LNCaP clone FGC (cell line): Measurements from ENCODE around the gene SKIC8.

Experiments used
- DNase-seq: peaks from one replicate; pipeline ENCODE4 v3.0.0-alpha.2; 2011; ENCODE audit warnings: low read depth
- H3K4me3 ChIP-seq: 2 replicates; pipeline ENCODE4 v1.5.1; 2011; ENCODE audit warnings: mild to moderate bottlenecking, low read depth, low read length, control low read depth
- CTCF ChIP-seq: IDR thresholded peaks from 2 replicates; pipeline ENCODE4 v1.5.1; 2012; ENCODE audit warnings: mild to moderate bottlenecking; ENCODE audit not compliant: control insufficient read depth, insufficient read depth; ENCODE audit errors: extremely low read depth

SKIC8 gene

GRCh38 chr15:78322243-78322642, 22.8 kb upstream of the SKIC8 start:
- no peak for TF ChIP-seq CTCF
- no peak for DNase-seq

DNA sequence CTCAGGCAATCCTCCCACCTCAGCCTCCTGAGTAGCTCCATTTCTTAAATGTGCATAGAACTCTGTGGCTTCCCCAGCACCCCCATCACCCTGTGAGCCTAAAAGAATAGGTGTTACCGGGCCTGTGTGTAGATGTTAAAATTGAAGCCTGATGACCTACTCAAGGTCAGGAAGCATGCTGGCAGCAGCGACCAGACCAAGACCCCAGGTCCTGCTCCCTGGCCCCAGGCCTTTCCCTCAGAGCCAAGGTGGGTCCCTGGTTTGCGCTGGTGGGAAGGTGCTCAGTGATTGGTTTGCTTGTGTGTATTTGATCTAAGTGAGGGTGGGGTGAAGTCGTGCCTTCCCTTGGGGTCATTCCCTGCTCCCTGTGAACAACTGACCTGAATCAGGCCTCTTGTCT, 22.4 kb upstream of the SKIC8 start:
- no peak for TF ChIP-seq CTCF

More at GRCh38 chr15:78322243-78322642, 22.8 kb upstream of the SKIC8 start:
- no peak overlapping the region for H3K4me3 ChIP-seq

GRCh38 chr15:78321041-78321570, 21.7 kb upstream of the SKIC8 start:
- no peak for TF ChIP-seq CTCF

More for the DNA sequence above, 22.4 kb upstream of the SKIC8 start:
- no peak overlapping the region for H3K4me3 ChIP-seq
- DNase-seq = no peak

DNA sequence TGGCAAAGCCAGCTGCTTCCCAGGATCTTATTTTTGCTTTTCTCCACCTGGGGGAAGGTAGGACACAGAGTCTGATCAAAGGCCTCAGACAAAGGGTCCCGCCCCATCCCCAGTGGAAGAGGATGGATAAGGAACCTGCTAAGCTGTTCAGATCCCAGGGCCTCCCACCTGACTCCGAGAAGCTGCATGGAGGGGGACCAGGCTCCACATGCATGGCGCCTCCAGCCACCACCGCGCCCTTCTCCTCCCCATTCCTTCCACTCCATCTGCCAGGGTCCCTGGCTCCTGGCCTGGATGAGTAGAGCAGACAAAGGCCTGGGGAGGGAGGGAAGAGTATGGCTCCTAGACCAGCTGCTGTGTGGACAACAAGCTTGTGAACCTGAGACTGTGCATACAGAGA, 20.8 kb upstream of the SKIC8 start:
- no peak for DNase-seq
- TF ChIP-seq CTCF = no peak
- no peak overlapping the region for H3K4me3 ChIP-seq

More at GRCh38 chr15:78321041-78321570, 21.7 kb upstream of the SKIC8 start:
- DNase-seq = no peak
- H3K4me3 ChIP-seq = no peak overlapping the region

DNA sequence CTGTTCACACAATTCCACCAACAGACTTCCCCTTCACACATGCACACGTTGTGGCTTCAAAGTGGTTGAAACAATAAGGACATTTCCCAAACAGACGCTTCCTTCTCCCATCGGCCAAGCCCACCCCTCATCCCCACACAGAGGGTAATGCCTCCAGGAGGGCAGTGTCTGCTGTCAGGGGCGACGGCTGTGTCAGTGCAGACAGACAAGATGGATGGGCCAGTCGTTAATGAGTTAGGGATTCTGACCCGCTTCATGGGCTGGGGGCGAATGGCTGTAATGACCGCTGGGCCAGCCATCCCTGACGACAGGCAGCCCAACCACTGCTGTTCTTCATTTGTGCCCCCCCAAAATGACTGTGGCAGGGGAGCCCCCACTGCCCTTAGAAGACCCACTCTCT, 20.2 kb upstream of the SKIC8 start:
- H3K4me3 ChIP-seq = no peak overlapping the region
- TF ChIP-seq CTCF = no peak
- DNase-seq = no peak

GRCh38 chr15:78317145-78317836, 17.9 kb upstream of the SKIC8 start:
- peak; percentile 44 for TF ChIP-seq CTCF
- no peak for DNase-seq
- H3K4me3 ChIP-seq = no peak overlapping the region

GRCh38 chr15:78316283-78317083, 17.1 kb upstream of the SKIC8 start:
- H3K4me3 ChIP-seq = no peak overlapping the region
- no peak for TF ChIP-seq CTCF
- DNase-seq = no peak
